Activated CD8-positive, alpha-beta memory T cell treated with anti-CD3 and anti-CD28 coated beads, Interleukin-2, amount 10 ng/mL, durations not matched to agents 7 days and 5 days (primary cell): ENCODE data around the gene TRIM61. TPM values are rescaled to one million over a fixed set of nuclear protein-coding genes. Genes with fewer than 3 reads are reported as not detected.
"Not testable (repeated sequence)": the region's sequence is repeated elsewhere in the genome, so short reads cannot be mapped to it uniquely, and the experiment has no call there.

ENCODE experiments used
- ATAC-seq: fragments of 150-1000 bp; cut with Tn5 transposase; one replicate; pipeline ENCODE4 v1.10.0; 2021; ENCODE audit warnings: moderate library complexity
- CTCF ChIA-PET: fragments of 350-600 bp; sonication (Branson Sonifier 250); formaldehyde crosslinking; loops from one replicate; lab custom pipeline; 2021; ENCODE audit warnings: antibody characterized with exemption; lab: Charles Lee
- DNase-seq: peaks from one replicate; pipeline ENCODE4 v3.0.0-alpha.2; 2020
- H3K27ac Mint-ChIP-seq: one replicate; pipeline ENCODE4 v1.8.0; 2021; ENCODE audit warnings: mild to moderate bottlenecking, mixed read lengths
- H3K27me3 Mint-ChIP-seq: one replicate; pipeline ENCODE4 v1.8.0; 2021; ENCODE audit warnings: mixed read lengths
- H3K36me3 Mint-ChIP-seq: one replicate; pipeline ENCODE4 v1.8.0; 2021; ENCODE audit warnings: mild to moderate bottlenecking, mixed read lengths
- H3K4me1 Mint-ChIP-seq: one replicate; pipeline ENCODE4 v1.8.0; 2021; ENCODE audit warnings: mixed read lengths
- H3K4me3 Mint-ChIP-seq: one replicate; pipeline ENCODE4 v1.8.0; 2021; ENCODE audit warnings: mild to moderate bottlenecking, moderate library complexity, mixed read lengths
- H3K9me3 Mint-ChIP-seq: one replicate; pipeline ENCODE4 v1.8.0; 2022; ENCODE audit warnings: low read depth, mixed read lengths
- total RNA-seq, 2 experiments: library from RNA; stranded (reverse); gene quantifications; one replicate each; pipeline ENCODE4 v1.2.3, GENCODE V29; 2021

TRIM61 gene
- total RNA-seq, 2 experiments from 2014 or later, result 1.7 to 2.2 TPM

DNA sequence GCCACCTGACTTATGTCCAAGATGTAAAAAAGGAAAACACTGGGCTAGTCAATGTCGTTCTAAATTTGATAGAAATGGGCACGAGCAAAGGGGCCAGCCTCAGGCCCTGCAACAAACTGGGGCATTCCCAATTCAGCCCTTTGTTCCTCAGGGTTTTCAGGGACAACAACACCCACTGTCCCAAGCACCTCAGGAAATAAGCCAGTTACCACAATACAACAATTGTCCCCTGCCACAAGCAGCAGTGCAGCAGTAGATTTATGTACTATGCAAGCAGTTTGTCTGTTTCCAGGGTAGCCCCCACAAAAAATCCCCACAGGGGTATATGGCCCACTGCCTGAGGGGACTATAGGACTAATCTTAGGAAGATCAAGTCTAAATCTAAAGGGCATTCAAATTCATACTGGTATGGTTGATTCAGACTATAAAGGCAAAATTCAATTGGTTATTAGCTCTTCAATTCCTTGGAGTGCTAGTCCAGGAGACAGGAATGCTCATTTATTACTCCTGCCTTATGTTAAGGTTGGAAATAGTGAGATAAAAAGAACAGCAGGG is 21.1 kb upstream of the TRIM61 start:
- H3K27ac Mint-ChIP-seq, H3K4me1 Mint-ChIP-seq, H3K36me3 Mint-ChIP-seq, H3K9me3 Mint-ChIP-seq, ATAC-seq, DNase-seq, CTCF ChIA-PET, H3K4me3 Mint-ChIP-seq: not testable (repeated sequence)
- H3K27me3 Mint-ChIP-seq, result peaks cover 32% of the 10 kb centered on the region

DNA sequence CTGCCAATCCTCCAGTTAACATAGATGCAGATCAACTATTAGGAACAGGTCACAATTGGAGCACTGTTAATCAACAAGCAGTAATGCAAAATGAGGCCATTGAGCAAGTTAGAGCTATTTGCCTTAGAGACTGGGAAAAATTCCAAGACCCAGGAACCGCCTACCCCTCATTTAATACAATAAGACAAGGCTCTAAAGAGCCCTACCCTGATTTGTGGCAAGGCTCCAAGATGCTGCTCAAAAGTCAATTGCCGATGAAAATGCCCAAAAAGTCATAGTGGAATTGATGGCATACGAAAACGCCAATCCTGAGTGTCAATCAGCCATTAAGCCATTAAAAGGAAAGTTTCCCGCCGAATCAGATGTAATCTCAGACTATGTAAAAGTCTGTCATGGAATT is 20.5 kb upstream of the TRIM61 start:
- CTCF ChIA-PET, result no interaction called here

GRCh38 chr4:164997324-164997723 is 19.9 kb upstream of the TRIM61 start:
- CTCF ChIA-PET, result no interaction called here
- no peak overlapping the region for H3K4me3 Mint-ChIP-seq
- ATAC-seq (no peak), DNase-seq (no peak)
- H3K4me1 Mint-ChIP-seq, result no peaks in the 10 kb centered on the region
- H3K27ac Mint-ChIP-seq, result no peak overlapping the region
- no peaks in the 10 kb centered on the region for H3K9me3 Mint-ChIP-seq
- H3K36me3 Mint-ChIP-seq, result no peaks in the 10 kb centered on the region
- H3K27me3 Mint-ChIP-seq, result peaks cover 30% of the 10 kb centered on the region

More for the DNA sequence above, 20.5 kb upstream of the TRIM61 start:
- DNase-seq, result no peak
- no peak overlapping the region for H3K4me3 Mint-ChIP-seq
- H3K9me3 Mint-ChIP-seq, result no peaks in the 10 kb centered on the region
- H3K27me3 Mint-ChIP-seq, result peaks cover 30% of the 10 kb centered on the region
- H3K27ac Mint-ChIP-seq, result no peak overlapping the region
- ATAC-seq, result no peak
- H3K4me1 Mint-ChIP-seq, result no peaks in the 10 kb centered on the region
- H3K36me3 Mint-ChIP-seq, result no peaks in the 10 kb centered on the region

DNA sequence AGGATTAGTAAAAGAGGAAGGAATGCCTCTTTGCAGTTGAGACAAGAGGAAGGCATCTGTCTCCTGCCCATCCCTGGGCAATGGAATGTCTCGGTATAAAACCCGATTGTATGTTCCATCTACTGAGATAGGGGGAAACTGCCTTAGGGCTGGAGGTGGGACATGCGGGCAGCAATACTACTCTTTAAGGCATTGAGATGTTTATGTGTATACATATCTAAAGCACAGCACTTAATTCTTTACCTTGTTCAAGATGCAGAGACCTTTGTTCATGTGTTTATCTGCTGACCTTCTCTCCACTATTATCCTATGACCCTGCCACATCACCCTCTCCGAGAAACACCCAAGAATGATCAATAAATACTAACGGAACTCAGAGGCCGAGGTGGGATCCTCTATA is 18.7 kb upstream of the TRIM61 start:
- H3K36me3 Mint-ChIP-seq, ATAC-seq, H3K9me3 Mint-ChIP-seq, H3K4me1 Mint-ChIP-seq, H3K27ac Mint-ChIP-seq, CTCF ChIA-PET, H3K4me3 Mint-ChIP-seq, DNase-seq: not testable (repeated sequence)
- peaks cover 28% of the 10 kb centered on the region for H3K27me3 Mint-ChIP-seq

DNA sequence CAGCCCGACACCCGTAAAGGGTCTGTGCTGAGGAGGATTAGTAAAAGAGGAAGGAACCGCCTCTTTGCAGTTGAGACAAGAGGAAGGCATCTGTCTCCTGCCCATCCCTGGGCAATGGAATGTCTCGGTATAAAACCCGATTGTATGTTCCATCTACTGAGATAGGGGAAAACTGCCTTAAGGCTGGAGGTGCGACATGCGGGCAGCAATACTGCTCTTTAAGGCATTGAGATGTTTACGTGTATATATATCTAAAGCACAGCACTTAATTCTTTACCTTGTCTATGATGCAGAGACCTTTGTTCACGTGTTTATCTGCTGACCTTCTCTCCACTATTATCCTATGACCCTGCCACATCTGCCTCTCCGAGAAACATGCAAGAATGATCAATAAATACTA is 13.3 kb upstream of the TRIM61 start:
- H3K4me3 Mint-ChIP-seq, CTCF ChIA-PET, H3K9me3 Mint-ChIP-seq, H3K36me3 Mint-ChIP-seq, H3K27ac Mint-ChIP-seq, DNase-seq, H3K4me1 Mint-ChIP-seq, ATAC-seq: not testable (repeated sequence)
- peaks cover 16% of the 10 kb centered on the region for H3K27me3 Mint-ChIP-seq

DNA sequence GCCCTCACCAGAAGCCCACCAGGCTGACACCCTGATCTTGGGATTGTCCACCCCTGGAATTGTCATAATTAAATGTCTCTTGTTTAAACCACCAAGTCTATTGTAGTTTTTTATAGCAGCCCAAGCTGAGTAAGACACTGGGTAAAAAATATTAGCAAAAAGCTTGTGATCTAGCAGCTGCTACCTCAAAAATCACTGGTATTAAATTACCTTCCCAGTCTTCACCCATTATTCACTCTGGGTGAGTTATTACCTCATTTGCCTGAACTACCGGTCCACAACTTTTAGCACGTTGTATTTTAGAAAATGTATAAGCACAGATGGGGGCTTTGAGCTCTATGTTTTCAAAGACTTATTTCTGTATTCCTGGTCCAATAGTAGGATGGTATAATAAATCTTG is 12.0 kb upstream of the TRIM61 start:
- Mint-ChIP-seq H3K4me3 (no peak overlapping the region), H3K9me3 (no peaks in the 10 kb centered on the region), H3K4me1 (no peaks in the 10 kb centered on the region), H3K36me3 (no peaks in the 10 kb centered on the region), H3K27me3 (peaks cover 18% of the 10 kb centered on the region), H3K27ac (no peak overlapping the region)
- DNase-seq (no peak), ATAC-seq (no peak)
- CTCF ChIA-PET, result no interaction called here

GRCh38 chr4:164971929-164972328 is 5.5 kb downstream of the TRIM61 start:
- DNase-seq, H3K4me3 Mint-ChIP-seq, H3K4me1 Mint-ChIP-seq, H3K27me3 Mint-ChIP-seq, ATAC-seq, H3K27ac Mint-ChIP-seq, H3K9me3 Mint-ChIP-seq, H3K36me3 Mint-ChIP-seq: not testable (repeated sequence)
- CTCF ChIA-PET, result interaction anchor here (1.3 kb wide), 1 partner anchor 16 kb away, joined by 3 read pairs; no protein-coding TSS in a partner anchor

DNA sequence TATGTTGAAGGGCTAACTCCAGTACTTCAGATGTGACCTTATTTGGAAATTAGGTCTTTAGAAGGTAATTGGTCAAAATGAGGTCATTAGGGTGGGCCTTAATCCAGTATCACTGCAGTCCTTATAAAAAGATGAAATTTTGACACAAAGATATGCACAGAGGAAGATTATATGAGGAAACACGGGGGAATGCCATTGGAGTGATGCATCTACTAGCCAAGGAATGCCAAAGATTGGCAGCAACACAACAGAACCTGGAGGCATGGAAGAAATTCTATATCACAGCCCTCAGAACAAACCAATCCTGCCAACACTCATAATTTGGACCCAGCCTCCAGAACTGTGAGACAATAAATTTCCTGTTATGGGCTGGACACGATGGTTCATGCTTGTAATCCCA is 17.6 kb downstream of the TRIM61 start:
- peaks cover 22% of the 10 kb centered on the region for H3K4me1 Mint-ChIP-seq
- no peaks in the 10 kb centered on the region for H3K9me3 Mint-ChIP-seq
- H3K27ac Mint-ChIP-seq, result no peak overlapping the region

DNA sequence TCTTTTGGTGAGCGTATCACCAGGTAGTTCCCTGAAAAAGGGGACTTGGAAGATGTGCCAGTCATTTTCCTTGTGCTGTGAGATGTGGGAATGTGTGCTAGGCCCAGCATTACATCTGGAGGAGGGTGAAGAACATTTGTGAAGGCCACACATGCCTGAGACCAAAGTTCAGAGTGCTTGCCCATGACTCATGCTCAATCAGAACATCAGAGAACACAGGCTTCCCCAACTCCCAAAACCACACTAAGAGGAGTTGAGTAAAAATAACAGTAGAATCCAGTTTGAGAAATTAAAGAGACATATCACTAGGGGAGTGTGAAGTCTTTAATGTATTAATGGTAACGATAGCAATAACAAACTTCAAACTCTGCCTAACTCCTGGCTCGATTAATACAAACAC is 18.0 kb downstream of the TRIM61 start:
- DNase-seq, H3K27me3 Mint-ChIP-seq, H3K27ac Mint-ChIP-seq, H3K4me3 Mint-ChIP-seq, ATAC-seq, H3K36me3 Mint-ChIP-seq, H3K9me3 Mint-ChIP-seq, CTCF ChIA-PET: not testable (repeated sequence)
- peaks cover 22% of the 10 kb centered on the region for H3K4me1 Mint-ChIP-seq

More for the DNA sequence above, 17.6 kb downstream of the TRIM61 start:
- no peak for ATAC-seq
- no peaks in the 10 kb centered on the region for H3K27me3 Mint-ChIP-seq
- CTCF ChIA-PET, result no interaction called here
- no peak overlapping the region for H3K4me3 Mint-ChIP-seq
- no peak for DNase-seq
- H3K36me3 Mint-ChIP-seq, result peaks cover 9% of the 10 kb centered on the region

DNA sequence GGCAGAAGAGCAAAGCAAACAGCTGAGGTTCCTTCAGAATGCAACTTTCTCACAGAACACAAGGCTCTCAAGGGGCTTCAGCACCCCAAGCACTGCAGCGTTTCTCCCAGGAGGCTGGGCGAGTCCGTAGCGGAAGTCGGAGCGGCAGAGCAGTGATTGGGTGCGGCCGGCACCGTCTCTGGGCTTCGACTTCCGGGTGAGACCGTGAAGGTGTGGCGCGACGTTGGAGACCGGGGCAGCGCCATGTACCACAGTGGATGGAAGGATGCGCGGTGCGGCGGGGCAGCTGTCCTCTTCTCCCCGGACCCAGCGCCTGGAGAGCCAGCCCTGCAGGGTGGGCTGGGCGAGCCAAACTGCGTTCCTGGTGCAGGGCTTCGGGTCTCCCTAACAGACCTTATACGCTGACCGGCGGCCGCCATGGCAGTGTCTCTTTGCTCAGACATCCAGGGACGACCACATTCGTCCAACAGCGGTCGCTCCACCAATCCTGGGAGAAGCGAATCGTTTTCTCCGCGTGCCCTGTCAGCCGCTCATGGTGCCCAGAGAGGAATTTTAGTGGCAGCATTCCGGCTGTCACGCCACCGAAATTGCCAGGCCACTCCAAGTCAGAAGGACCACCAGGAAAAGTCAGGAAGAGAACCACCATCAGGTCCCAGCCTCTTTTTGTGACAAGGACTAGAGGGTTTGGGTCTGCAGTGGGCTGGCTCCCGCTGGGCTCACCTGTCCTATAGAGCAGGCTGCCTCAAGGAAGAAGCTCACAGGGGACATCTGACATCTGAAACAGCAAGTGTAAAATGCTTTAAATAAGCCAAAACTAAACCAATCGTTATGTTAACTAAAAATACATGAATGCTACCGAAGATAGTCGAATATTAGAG is 20.5 kb downstream of the TRIM61 start:
- ATAC-seq (peak; percentile 100), DNase-seq (peak; percentile 90)
- Mint-ChIP-seq H3K27me3 (no peaks in the 10 kb centered on the region), H3K4me3 (peak overlapping the region; percentile 90), H3K9me3 (no peaks in the 10 kb centered on the region), H3K4me1 (peaks cover 24% of the 10 kb centered on the region), H3K27ac (peak overlapping the region; percentile 69), H3K36me3 (peaks cover 9% of the 10 kb centered on the region)
- CTCF ChIA-PET, result interaction anchor here (1.0 to 1.7 kb wide), 4 partner anchors 15 to 188 kb away, joined by 3 to 5 read pairs (median 4); partner anchors contain the start of gene TRIM61

DNA sequence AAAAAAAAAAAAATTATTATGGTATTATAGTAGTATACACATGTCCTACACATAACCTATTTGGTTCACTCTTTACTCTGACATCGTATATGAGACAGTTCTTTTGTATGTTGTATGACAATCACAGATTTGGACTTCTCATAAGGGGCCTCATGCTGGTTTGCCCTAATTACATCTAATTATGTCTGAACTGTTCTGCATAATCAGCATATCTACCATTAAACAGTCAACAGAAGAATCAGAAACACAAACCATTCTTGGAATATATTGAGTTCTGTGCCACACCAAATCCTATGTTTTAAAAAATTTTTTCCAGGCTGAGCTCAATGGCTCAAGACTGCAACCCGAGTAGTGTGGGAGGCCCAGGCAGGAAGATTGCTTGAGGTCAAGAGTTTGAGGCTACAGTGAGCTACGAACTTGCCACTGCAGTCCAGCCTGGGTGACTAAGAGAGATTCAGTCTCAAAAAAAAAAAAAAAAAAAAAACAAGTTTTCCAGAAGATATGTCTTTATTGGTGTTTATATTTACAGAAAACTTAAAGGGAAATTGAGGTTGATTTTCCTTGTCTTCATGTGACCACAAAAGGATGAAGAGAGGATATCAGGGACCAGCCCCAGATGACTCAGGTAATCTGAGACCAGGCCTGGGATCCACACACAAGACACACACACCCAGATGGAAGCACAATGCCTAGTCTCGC is 22.2 kb downstream of the TRIM61 start:
- peaks cover 10% of the 10 kb centered on the region for H3K27me3 Mint-ChIP-seq
- CTCF ChIA-PET, result interaction anchor here (1.1 kb wide), 1 partner anchor 22 kb away, joined by 3 read pairs; the partner anchor contains the start of gene TRIM61
- no peaks in the 10 kb centered on the region for H3K9me3 Mint-ChIP-seq
- H3K4me3 Mint-ChIP-seq, result peak overlapping the region; percentile 10
- peaks cover 24% of the 10 kb centered on the region for H3K4me1 Mint-ChIP-seq
- DNase-seq (no peak), ATAC-seq (no peak)
- H3K36me3 Mint-ChIP-seq, result peaks cover 9% of the 10 kb centered on the region
- H3K27ac Mint-ChIP-seq, result no peak overlapping the region

DNA sequence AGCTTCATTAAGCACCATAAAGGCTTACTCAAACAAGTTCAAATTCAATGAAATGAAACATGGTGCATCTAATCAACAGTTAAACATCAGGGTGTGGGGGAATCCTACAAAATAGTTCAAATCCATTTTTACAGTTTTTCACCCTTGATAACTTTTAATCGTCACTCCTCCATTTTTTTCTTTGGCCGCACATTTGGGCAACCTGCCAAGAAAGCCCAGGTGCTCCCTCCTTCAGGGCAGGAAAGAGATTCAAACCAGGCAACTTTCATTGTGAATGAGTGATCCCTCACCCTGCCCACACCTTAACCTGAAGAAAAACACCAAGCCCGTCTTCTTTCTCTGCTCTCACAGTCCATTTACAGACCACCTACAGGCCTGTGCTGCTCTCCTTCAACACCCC is 24.9 kb downstream of the TRIM61 start:
- Mint-ChIP-seq H3K27ac (no peak overlapping the region), H3K4me1 (peaks cover 14% of the 10 kb centered on the region), H3K27me3 (peaks cover 27% of the 10 kb centered on the region), H3K4me3 (no peak overlapping the region), H3K9me3 (no peaks in the 10 kb centered on the region), H3K36me3 (peaks cover 4% of the 10 kb centered on the region)
- CTCF ChIA-PET, result no interaction called here
- DNase-seq, result no peak
- no peak for ATAC-seq

DNA sequence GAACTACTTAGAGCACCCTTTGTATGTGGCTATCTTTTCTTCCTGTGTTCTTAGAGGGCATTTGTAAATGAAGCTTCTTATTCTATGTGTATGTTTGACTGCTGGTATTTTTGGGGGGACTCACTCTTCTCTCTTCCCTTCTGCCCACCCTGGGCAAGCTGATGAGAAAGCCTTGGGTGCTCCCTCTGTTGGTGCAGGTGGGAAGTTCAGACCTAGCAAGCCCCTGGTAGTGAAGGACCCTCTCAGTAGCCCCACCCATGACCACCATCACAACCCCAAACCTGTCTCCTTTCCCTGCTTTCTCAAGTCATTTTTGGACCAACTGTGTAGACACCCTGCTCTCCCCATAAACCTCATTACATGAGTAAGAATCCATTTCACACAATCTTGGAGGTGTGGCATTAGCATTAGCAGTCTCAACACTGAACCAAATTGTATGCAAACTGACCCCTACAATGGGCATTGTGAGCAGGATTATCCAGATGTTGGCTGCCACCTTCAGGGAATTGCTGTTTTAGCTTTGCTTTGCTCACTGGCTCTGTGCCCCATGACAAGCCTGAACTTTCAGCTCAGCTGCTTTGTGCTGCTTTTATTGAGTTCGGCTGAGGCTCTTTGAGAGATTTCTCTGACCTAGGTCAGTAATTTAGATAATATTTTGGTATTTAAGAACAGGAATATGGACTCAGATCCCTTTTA is 27.9 kb downstream of the TRIM61 start:
- Mint-ChIP-seq H3K4me3 (no peak overlapping the region), H3K9me3 (no peaks in the 10 kb centered on the region), H3K4me1 (peaks cover 2% of the 10 kb centered on the region), H3K27ac (no peak overlapping the region), H3K27me3 (peaks cover 27% of the 10 kb centered on the region), H3K36me3 (no peaks in the 10 kb centered on the region)
- no peak for DNase-seq
- ATAC-seq, result no peak
- CTCF ChIA-PET, result interaction anchor here (0.7 to 1.6 kb wide), 3 partner anchors 9 to 147 kb away, joined by 3 read pairs; no protein-coding TSS in a partner anchor
